NCI-H146 treated with DMSO at 0.1 percent for 48 hours (cell line): ENCODE results near the gene EEF2K.

Experiments
- DNase-seq: peaks from one replicate; lab custom pipeline; 2025; ENCODE audit not compliant: unreplicated experiment; lab: John Stamatoyannopoulos, UW

The EEF2K gene

DNA sequence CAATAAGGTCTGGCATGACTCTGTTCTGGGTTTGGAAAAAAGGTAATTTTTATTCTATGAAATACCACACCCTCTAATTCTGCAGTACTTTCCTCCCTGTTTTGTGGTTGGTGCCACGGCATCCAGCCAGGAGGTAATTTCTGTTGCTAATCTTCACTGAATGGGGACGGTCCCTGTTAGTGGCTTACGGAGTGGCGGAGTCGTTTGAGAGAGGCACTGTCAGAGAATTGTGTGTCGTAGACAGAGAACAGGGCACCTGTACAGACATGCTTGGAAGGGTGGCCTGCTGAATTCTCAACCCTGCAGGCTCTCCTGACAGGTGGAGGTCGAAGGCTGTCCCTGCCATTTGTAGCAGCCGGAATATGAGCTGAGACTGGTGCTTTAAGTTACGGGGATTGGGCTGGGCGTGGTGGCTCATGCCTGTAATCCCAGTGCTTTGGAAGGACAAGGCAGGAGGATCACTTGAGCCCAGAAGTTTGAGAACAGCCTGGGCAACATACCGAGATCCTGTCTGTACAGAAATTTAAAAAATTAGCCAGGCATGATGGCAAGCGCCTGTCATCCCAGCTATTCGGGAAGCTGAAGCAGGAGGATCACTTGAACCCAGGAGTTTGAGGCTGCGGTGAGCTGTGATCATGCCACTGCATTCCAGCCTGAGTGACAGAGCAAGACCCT lies 33.2 kb downstream of the EEF2K start:
- DNase-seq: no peak

GRCh38 chr16:22240023-22240710 lies 34.1 kb downstream of the EEF2K start:
- no peak for DNase-seq

GRCh38 chr16:22250522-22250921 lies 44.4 kb downstream of the EEF2K start:
- no peak for DNase-seq

GRCh38 chr16:22252317-22252716 lies 46.2 kb downstream of the EEF2K start:
- no peak for DNase-seq

- DNase-seq: no peak
Observed at GRCh38 chr16:22253272-22253671, 47.2 kb downstream of the EEF2K start.

DNA sequence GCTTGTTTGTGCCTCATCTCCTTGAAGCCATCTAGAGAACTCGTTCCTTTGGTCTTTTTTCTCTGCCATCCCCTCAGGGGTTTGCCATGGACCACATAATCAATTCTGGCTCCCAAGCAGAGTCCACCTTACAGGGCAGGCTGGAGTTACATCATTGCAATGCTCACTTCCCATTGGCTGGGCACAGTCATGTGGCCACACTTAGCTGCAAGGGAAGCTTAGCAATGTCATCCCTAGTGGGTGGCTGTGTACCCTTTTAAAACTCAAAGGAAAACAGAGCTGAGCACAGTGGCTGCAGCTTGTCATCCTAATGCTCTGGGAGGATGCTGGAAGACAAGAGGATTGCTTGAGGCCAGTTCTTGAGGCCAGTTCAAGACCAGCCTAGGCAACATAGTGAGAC lies 49.3 kb downstream of the EEF2K start:
- no peak for DNase-seq

- no peak for DNase-seq
Observed at GRCh38 chr16:22257440-22257839, 51.4 kb downstream of the EEF2K start.

- DNase-seq: no peak
Observed at GRCh38 chr16:22260490-22260889, 54.4 kb downstream of the EEF2K start.

- no peak for DNase-seq
Observed at GRCh38 chr16:22262460-22262859, 56.4 kb downstream of the EEF2K start.

GRCh38 chr16:22264786-22265185 lies 58.7 kb downstream of the EEF2K start:
- DNase-seq: no peak

GRCh38 chr16:22265351-22265750 lies 59.3 kb downstream of the EEF2K start:
- no peak for DNase-seq

DNA sequence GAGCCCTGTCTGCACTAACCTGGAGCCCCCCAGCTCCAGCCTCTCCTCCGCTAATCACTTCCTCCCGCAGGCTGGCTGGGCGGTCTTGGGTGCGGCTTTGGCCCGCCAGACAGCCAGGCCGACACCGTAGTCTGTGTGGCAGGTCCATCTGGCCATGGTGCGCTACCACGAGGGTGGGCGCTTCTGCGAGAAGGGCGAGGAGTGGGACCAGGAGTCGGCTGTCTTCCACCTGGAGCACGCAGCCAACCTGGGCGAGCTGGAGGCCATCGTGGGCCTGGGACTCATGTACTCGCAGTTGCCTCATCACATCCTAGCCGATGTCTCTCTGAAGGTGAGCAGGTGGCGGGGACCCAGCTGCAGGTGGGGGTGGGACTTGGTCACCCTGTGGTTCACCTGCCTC lies 60.5 kb downstream of the EEF2K start:
- no peak for DNase-seq

GRCh38 chr16:22267764-22268163 lies 61.7 kb downstream of the EEF2K start:
- DNase-seq: no peak

GRCh38 chr16:22270525-22270924 lies 64.4 kb downstream of the EEF2K start:
- no peak for DNase-seq

GRCh38 chr16:22272870-22273650 lies 67.0 kb downstream of the EEF2K start:
- no peak for DNase-seq

DNA sequence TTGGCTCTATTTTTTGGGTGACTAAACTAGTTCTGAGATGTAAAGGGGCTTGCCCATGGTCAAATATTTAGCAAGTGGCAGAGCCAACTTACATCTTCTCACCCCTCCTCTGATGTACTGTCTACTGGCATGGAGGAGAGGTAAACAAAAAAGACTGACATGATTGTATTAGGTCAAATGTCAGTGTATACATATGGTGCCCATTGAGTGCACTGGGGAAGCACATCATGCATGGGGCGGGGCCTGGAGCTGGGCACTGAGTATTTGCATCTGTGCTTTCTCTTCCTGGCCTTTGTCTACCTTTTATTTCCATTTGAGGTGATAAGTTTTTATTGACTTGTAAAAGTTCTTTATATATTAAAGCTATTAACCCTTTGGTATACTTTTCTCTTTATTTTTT lies 68.8 kb downstream of the EEF2K start:
- DNase-seq: no peak

DNA sequence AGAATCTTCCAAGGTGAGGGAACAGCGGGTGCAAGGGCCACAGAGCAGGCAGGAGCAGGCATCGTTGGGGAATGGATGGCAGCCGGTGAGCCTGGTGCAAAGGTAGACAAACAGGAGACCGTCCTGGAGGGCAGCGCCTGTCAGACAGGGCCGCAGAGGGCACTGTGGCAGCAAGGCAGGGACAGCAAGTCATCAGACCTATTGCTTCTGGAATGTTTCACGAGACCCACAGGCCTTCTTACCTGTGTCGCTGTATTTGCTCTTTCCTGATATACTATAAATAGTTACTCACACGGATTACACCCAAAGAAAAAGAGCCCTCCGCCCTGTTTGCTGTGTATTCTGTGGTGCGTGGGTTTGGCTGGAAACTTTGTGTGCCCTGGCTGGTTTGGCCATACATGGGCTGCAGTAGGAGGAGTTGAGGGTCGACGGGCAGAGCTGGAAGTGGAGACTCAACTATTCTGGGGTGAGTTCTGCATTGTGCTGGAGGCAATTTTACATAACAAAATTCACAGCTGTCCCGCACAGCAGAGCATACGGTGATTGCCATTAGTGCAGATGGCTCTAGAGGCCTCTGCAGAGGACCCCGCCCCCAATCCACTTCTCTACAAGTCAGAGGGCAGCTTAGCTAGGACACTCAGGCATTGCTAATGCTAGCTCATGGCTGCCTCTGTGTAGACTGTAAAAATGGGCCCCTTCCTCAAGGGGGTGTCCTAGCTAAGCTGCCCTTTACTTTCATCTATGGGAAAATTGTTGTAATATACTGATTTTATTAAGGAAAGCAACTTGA lies 72.6 kb downstream of the EEF2K start:
- no peak for DNase-seq

- no peak for DNase-seq
Observed at GRCh38 chr16:22282254-22282892, 76.3 kb downstream of the EEF2K start.

DNA sequence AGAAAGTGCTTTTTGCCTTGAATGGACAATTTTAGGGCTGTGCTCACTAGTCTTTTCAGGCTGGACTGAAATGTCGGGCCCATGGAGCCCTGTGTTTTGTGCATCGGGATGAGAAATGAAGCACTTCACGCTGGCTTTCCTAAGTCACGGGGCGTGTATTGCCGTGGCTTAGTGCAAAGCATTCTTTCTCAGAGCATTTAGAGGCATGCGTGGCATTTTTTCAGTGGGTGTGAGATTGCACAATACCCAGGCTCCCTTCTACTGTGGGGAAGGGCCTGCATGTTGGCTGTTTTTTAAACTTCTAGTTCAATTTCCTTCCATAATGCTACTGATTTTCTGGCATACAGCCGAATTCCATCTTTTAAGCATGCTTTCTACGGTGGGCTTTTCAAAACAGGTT lies 78.6 kb downstream of the EEF2K start:
- no peak for DNase-seq

- no peak for DNase-seq
Observed at GRCh38 chr16:22285080-22285479, 79.0 kb downstream of the EEF2K start.

GRCh38 chr16:22291020-22291419 lies 84.9 kb downstream of the EEF2K start:
- DNase-seq: no peak
